IMR-90 (cell line): ENCODE measurements around the gene POLA2. TPM values are rescaled to one million over a fixed set of nuclear protein-coding genes. Genes with fewer than 3 reads are reported as not detected.
A peak's percentile ranks its signal among the peaks of the same experiment; 100 is the strongest.

Source experiments
- ATAC-seq: fragments of 200-7000 bp; cut with Tn5 transposase; 2 replicates; pipeline ENCODE4 v1.9.1; 2020; ENCODE audit warnings: low read depth, mild to moderate bottlenecking, moderate library complexity
- BruUV-seq: library from RNA; stranded (reverse); fragments of 400-500 nt; replicated peaks from 2 replicates; lab custom pipeline; 2021; lab: Mats Ljungman, UMichigan
- CTCF ChIA-PET: fragments of 300-600 bp; formaldehyde crosslinking; extraction: SDS; loops from one replicate; lab custom pipeline; 2021; ENCODE audit warnings: antibody characterized with exemption; lab: Yijun Ruan, JAX
- POLR2A ChIA-PET: fragments of 300-600 bp; sonication (Branson Sonifier 250); formaldehyde crosslinking; loops from one replicate; lab custom pipeline; 2022; ENCODE audit warnings: antibody characterized with exemption; ENCODE audit not compliant: unreplicated experiment; lab: Charles Lee
- DNase-seq: peaks from one replicate; pipeline ENCODE4 v3.0.0; 2013
- H2AFZ ChIP-seq: replicated peaks from 2 replicates; pipeline ENCODE3; 2013; ENCODE audit warnings: low read length, mild to moderate bottlenecking; ENCODE audit not compliant: poor library complexity
- H2AK5ac ChIP-seq: 2 replicates; pipeline ENCODE4 v1.6.1; 2013; ENCODE audit warnings: low read depth, low read length, inconsistent platforms
- H2AK9ac ChIP-seq: replicated peaks from 2 replicates; pipeline ENCODE3; 2013; ENCODE audit warnings: mild to moderate bottlenecking, low read depth, low read length, moderate library complexity; ENCODE audit not compliant: poor library complexity
- H2BK120ac ChIP-seq: 2 replicates; pipeline ENCODE4 v1.6.1; 2013; ENCODE audit warnings: low read depth, low read length, inconsistent platforms
- H2BK15ac ChIP-seq: 3 replicates; pipeline ENCODE4 v1.6.1; 2013; ENCODE audit warnings: low read depth, low read length, inconsistent platforms
- H2BK20ac ChIP-seq: 2 replicates; pipeline ENCODE4 v1.6.1; 2013; ENCODE audit warnings: low read depth, mild to moderate bottlenecking, inconsistent platforms, low read length, moderate library complexity
- H2BK5ac ChIP-seq: 2 replicates; pipeline ENCODE4 v1.6.1; 2013; ENCODE audit warnings: mild to moderate bottlenecking, low read depth, low read length, inconsistent platforms; ENCODE audit not compliant: poor library complexity, severe bottlenecking
- H3K14ac ChIP-seq: replicated peaks from 2 replicates; pipeline ENCODE4 v1.6.1; 2013; ENCODE audit warnings: low read depth, low read length, inconsistent platforms
- H3K18ac ChIP-seq: 2 replicates; pipeline ENCODE4 v1.6.1; 2013; ENCODE audit warnings: low read depth, low read length, control low read depth
- H3K23ac ChIP-seq: 2 replicates; pipeline ENCODE4 v1.6.1; 2013; ENCODE audit warnings: low read depth, low read length, inconsistent platforms
- H3K27ac ChIP-seq: 2 replicates; pipeline ENCODE4 v1.5.1; 2013; ENCODE audit warnings: mild to moderate bottlenecking, control low read depth, low read length; ENCODE audit not compliant: insufficient read depth
- H3K27me3 ChIP-seq: 2 replicates; pipeline ENCODE4 v1.6.1; 2013; ENCODE audit warnings: low read length; ENCODE audit not compliant: control insufficient read depth, insufficient read depth
- H3K36me3 ChIP-seq: 2 replicates; pipeline ENCODE4 v1.6.1; 2013; ENCODE audit warnings: low read length, mixed read lengths; ENCODE audit not compliant: control insufficient read depth, insufficient read depth
- H3K4ac ChIP-seq: 2 replicates; pipeline ENCODE4 v1.6.1; 2013; ENCODE audit warnings: low read depth, low read length, inconsistent platforms
- H3K4me1 ChIP-seq: 2 replicates; pipeline ENCODE4 v1.6.1; 2013; ENCODE audit warnings: low read length, mixed read lengths; ENCODE audit not compliant: control insufficient read depth, insufficient read depth
- H3K4me2 ChIP-seq: 2 replicates; pipeline ENCODE4 v1.6.1; 2013; ENCODE audit warnings: low read depth, mild to moderate bottlenecking, control low read depth, low read length, moderate library complexity
- H3K4me3 ChIP-seq: 2 replicates; pipeline ENCODE4 v1.5.1; 2013; ENCODE audit warnings: low read depth, mild to moderate bottlenecking, control low read depth, low read length, moderate library complexity; ENCODE audit not compliant: insufficient read depth
- H3K56ac ChIP-seq: 2 replicates; pipeline ENCODE4 v1.6.1; 2013; ENCODE audit warnings: low read length, inconsistent platforms; ENCODE audit not compliant: insufficient read depth; ENCODE audit errors: extremely low read depth
- H3K79me1 ChIP-seq, 2 experiments: 2 replicates each; pipeline ENCODE4 v1.6.1; 2013; ENCODE audit warnings: low read length in 2 of 2, inconsistent platforms in 1 of 2, low read depth in 1 of 2
- H3K9ac ChIP-seq: 2 replicates; pipeline ENCODE4 v1.6.1; 2013; ENCODE audit warnings: low read depth, low read length, control low read depth
- H3K9me1 ChIP-seq: 2 replicates; pipeline ENCODE4 v1.6.1; 2013; ENCODE audit warnings: low read length, inconsistent platforms; ENCODE audit not compliant: insufficient read depth
- H3K9me3 ChIP-seq: 2 replicates; pipeline ENCODE4 v1.6.1; 2013; ENCODE audit warnings: low read length; ENCODE audit not compliant: control insufficient read depth, insufficient read depth
- H4K20me1 ChIP-seq: 2 replicates; pipeline ENCODE4 v1.6.1; 2013; ENCODE audit warnings: low read length, inconsistent platforms; ENCODE audit not compliant: insufficient read depth
- H4K5ac ChIP-seq: 2 replicates; pipeline ENCODE4 v1.6.1; 2013; ENCODE audit warnings: mild to moderate bottlenecking, low read depth, low read length, control low read depth
- H4K8ac ChIP-seq, 2 experiments: 2 replicates each; pipeline ENCODE4 v1.6.1; 2013; ENCODE audit warnings: low read depth in 2 of 2, low read length in 2 of 2, control low read depth in 1 of 2, inconsistent platforms in 1 of 2
- H4K91ac ChIP-seq: 2 replicates; pipeline ENCODE4 v1.6.1; 2013; ENCODE audit warnings: low read depth, low read length, inconsistent platforms; ENCODE audit not compliant: insufficient read depth
- BHLHE40 ChIP-seq: fragments of 150-350 bp; IDR thresholded peaks from 2 replicates; pipeline ENCODE4 v1.6.1; 2016; ENCODE audit warnings: mild to moderate bottlenecking, low read depth, low read length
- CHD1 ChIP-seq: IDR thresholded peaks from 2 replicates; pipeline ENCODE4 v1.6.1; 2012; ENCODE audit warnings: low read depth, low read length, improper control_type of control experiment
- FOS ChIP-seq: fragments of 150-350 bp; IDR thresholded peaks from 2 replicates; pipeline ENCODE4 v1.6.1; 2016; ENCODE audit warnings: low read depth, low read length
- MAFK ChIP-seq: IDR thresholded peaks from 2 replicates; pipeline ENCODE4 v1.6.1; 2012; ENCODE audit warnings: low read depth, low read length, improper control_type of control experiment
- MAZ ChIP-seq: IDR thresholded peaks from 2 replicates; pipeline ENCODE4 v1.6.1; 2012; ENCODE audit warnings: low read depth, mild to moderate bottlenecking, low read length, improper control_type of control experiment, moderate library complexity, borderline replicate concordance
- POLR2A ChIP-seq: IDR thresholded peaks from 2 replicates; pipeline ENCODE4 v1.6.1; 2012; ENCODE audit warnings: mild to moderate bottlenecking, low read depth, low read length
- RCOR1 ChIP-seq: IDR thresholded peaks from 2 replicates; pipeline ENCODE4 v1.6.1; 2012; ENCODE audit warnings: mild to moderate bottlenecking, low read length, improper control_type of control experiment; ENCODE audit not compliant: insufficient replicate concordance
- RFX5 ChIP-seq: IDR thresholded peaks from 2 replicates; pipeline ENCODE4 v1.8.0; 2012; ENCODE audit warnings: low read depth, mild to moderate bottlenecking, low read length, moderate library complexity
- SMC3 ChIP-seq: fragments of 150-350 bp; IDR thresholded peaks from 2 replicates; pipeline ENCODE4 v1.6.1; 2016; ENCODE audit warnings: low read depth, mild to moderate bottlenecking, antibody characterized with exemption, low read length, moderate library complexity
- WGBS, 2 experiments: methylation state at CpG; one replicate each; pipeline versions ENCODE4 v1.1.5 to v1.1.7; 2013; ENCODE audit warnings: missing lambda C conversion rate in 2 of 2; ENCODE audit not compliant: insufficient read length in 1 of 2; ENCODE audit errors: extremely low coverage in 2 of 2; 5-methylcytosine and 5-hydroxymethylcytosine counted together
- dilution Hi-C: fragments of 300-500 bp; cut with HindIII; formaldehyde crosslinking; loops from one replicate; pipeline ENCODE4 v1.14.3; 2018; ENCODE audit warnings: low sequenced_read_pairs; ENCODE audit not compliant: unreplicated experiment
- in situ Hi-C: fragments of 300-500 bp; cut with MboI; formaldehyde crosslinking; loops from 3 replicates; pipeline ENCODE4 v1.14.3; 2019; ENCODE audit warnings: low sequenced_read_pairs, inconsistent platforms, mixed read lengths
- intact Hi-C: fragments of 100-400 bp; cut with micrococcal nuclease; formaldehyde crosslinking; loops from 2 replicates; pipeline ENCODE4 v1.10.0; 2022
- polyA plus RNA-seq, 3 experiments: library from polyadenylated mRNA; depleted of rRNA; stranded (reverse); fragments of >200 nt; gene quantifications; 2 replicates each; pipeline ENCODE4 v1.2.3, GENCODE V29; 2012; ENCODE audit warnings: low replicate concordance in 1 of 3
- total RNA-seq: library from RNA; depleted of rRNA; stranded (reverse); fragments of >200 nt; gene quantifications from 2 replicates; pipeline ENCODE4 v1.2.3, GENCODE V29; 2012
- TF ChIP-seq, protein P1 (sequence below): fragments of 150-350 bp; IDR thresholded peaks from 2 replicates; pipeline ENCODE4 v1.6.1; 2017; ENCODE audit warnings: mild to moderate bottlenecking, antibody characterized with exemption, low read length, low read depth
- TF ChIP-seq, protein P2 (sequence below): conservative IDR thresholded peaks from 2 replicates; pipeline ENCODE4 v1.5.1; 2012; ENCODE audit warnings: mild to moderate bottlenecking, low read depth, low read length, improper control_type of control experiment

Gene POLA2
- total and polyA plus RNA-seq, 2 of the 4 experiments (the other 2 are of a cell fraction) = 14.2 to 17.3 TPM

DNA sequence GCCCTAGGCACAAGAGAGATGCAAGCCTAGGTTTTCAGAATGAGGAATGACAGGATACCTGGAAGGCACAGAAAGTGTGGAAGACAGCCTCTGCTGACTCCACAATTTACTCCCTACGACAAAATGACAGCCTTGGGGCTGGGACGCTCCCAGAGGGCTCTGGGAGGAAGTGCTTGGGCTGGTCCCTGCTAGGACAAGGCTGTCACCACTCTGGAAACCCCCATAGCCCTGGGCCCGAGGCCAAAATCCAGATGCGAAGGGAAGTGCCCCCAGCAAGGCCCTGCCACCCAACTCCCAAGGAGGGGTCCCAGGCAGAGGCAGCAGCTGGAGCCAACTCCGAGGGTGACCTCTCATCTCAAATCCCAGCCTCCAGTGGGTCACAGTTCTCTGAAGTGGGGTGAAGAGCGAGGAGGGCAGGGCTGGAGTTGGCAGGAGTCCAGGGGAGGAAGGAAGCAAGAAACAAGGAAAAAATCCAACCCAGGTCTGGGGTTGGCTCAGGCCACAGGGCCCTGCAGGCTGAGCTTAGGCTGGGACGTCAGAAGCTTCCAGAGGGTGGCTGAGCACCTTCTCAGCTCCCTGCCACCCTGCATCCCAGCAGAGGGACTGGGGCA, 46.6 kb downstream of the POLA2 start:
- Histone ChIP-seq H2BK15ac (0 out of 3 replicates have a peak overlapping the region, but pooled peaks have one; percentile 28), H2AFZ (peak overlapping the region; percentile 49), H2AK5ac (peak overlapping the region; percentile 70), H2BK5ac (no peak overlapping the region), H2AK9ac (peak overlapping the region; percentile 70), H4K5ac (no peak overlapping the region), H4K20me1 (peaks cover 9% of the 10 kb centered on the region), H4K91ac (0 out of 2 replicates have a peak overlapping the region, but pooled peaks have one; percentile 3), H3K4ac (peak overlapping the region; percentile 33; the same call in 1 of the 2 replicates), H3K27me3 (no peaks in the 10 kb centered on the region), H3K56ac (no peak overlapping the region), H2BK120ac (peak overlapping the region; percentile 19; the same call in 1 of the 2 replicates), H3K9me1 (peaks cover 41% of the 10 kb centered on the region), H3K4me1 (peaks cover 43% of the 10 kb centered on the region), H3K36me3 (no peaks in the 10 kb centered on the region), H3K4me3 (no peak overlapping the region), H3K23ac (no peak overlapping the region), H2BK20ac (no peak overlapping the region), H3K14ac (peak overlapping the region; percentile 54; the same call in 1 of the 2 replicates), H3K79me1 (peaks cover 1 to 48% of the 10 kb centered on the region in 2 experiments; a peak in 2 of 4 replicates), H3K9ac (no peak overlapping the region), H3K9me3 (no peaks in the 10 kb centered on the region), H3K4me2 (no peak overlapping the region), H4K8ac (peak overlapping the region in 1 of 2 experiments; percentile 37; a peak in 1 of 4 replicates), H3K18ac (no peak overlapping the region), H3K27ac (no peak overlapping the region)
- TF ChIP-seq CHD1 (no peak), MAFK (no peak), RCOR1 (no peak), MAZ (no peak), RFX5 (no peak), FOS (no peak), SMC3 (no peak), BHLHE40 (no peak), POLR2A (no peak)
- TF ChIP-seq, protein P1, sequence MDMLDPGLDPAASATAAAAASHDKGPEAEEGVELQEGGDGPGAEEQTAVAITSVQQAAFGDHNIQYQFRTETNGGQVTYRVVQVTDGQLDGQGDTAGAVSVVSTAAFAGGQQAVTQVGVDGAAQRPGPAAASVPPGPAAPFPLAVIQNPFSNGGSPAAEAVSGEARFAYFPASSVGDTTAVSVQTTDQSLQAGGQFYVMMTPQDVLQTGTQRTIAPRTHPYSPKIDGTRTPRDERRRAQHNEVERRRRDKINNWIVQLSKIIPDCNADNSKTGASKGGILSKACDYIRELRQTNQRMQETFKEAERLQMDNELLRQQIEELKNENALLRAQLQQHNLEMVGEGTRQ = no peak
- TF ChIP-seq, protein P2, sequence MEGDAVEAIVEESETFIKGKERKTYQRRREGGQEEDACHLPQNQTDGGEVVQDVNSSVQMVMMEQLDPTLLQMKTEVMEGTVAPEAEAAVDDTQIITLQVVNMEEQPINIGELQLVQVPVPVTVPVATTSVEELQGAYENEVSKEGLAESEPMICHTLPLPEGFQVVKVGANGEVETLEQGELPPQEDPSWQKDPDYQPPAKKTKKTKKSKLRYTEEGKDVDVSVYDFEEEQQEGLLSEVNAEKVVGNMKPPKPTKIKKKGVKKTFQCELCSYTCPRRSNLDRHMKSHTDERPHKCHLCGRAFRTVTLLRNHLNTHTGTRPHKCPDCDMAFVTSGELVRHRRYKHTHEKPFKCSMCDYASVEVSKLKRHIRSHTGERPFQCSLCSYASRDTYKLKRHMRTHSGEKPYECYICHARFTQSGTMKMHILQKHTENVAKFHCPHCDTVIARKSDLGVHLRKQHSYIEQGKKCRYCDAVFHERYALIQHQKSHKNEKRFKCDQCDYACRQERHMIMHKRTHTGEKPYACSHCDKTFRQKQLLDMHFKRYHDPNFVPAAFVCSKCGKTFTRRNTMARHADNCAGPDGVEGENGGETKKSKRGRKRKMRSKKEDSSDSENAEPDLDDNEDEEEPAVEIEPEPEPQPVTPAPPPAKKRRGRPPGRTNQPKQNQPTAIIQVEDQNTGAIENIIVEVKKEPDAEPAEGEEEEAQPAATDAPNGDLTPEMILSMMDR = no peak
- CTCF ChIA-PET = no interaction called here
- intact Hi-C loops (no loop called here), in situ Hi-C loops (no loop called here), dilution Hi-C loops (no loop called here)
- ATAC-seq (no peak), DNase-seq (no peak)
- BruUV-seq = no TSS peak
- WGBS, 2 experiments = 86% methylated on average over 1 of the region's 7 CpGs; no CpG with 5 or more reads in 1 of the 2 experiments
- POLR2A ChIA-PET = no interaction called here
